Measurements from ENCODE around the gene MCCC2. TPM values are rescaled to one million over a fixed set of nuclear protein-coding genes. Genes with fewer than 3 reads are reported as not detected.

MCCC2 gene
- total RNA-seq, 4 donors from 2014 or later = 32.8 to 73.5 (median 37.4) TPM

- no peak for TF ChIP-seq CTCF (IDR thresholded peaks at IDR 0.05)
- no peak for ATAC-seq (ENCODE audit: low FRiP score)
- DNase-seq (ENCODE audit: low spot score) = no peak
Measured at GRCh38 chr5:71705421-71705820, 118.3 kb downstream of the MCCC2 start.

DNA sequence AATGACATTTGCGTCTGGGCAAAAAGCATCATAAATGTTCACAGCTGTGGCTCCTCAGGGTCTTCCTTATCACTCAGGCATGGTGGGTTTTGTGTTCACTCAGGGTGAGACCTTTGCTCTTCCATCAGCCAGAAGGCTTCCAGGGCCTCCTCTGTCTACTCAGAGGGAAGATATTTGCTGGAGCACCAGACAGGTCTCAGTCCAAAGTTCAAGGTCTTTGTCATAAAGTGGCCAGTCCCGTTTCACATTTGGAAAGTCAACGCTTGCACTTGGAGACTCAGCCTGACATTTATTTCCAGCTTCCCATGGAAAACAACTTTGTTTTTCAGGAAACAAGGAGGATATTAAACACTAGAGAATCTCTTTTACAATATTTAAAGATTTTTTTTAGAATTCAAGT is 119.8 kb downstream of the MCCC2 start:
- no peak for TF ChIP-seq CTCF (IDR thresholded peaks at IDR 0.05)
- ATAC-seq (ENCODE audit: low FRiP score) (no peak), DNase-seq (ENCODE audit: low spot score) (no peak)

Small RNA genes within 50 kb of the gene (small RNA-seq; reads per million reads assigned to genes)
- not detected for gene HMGN1P12

Other genes starting within 250 kb of the MCCC2 start
- gene BDP1, start 131.7 kb upstream of the MCCC2 start, total RNA-seq = 10 to 100 TPM; 26.5 to 42.9 (median 32.6) TPM
- gene CARTPT, start 131.9 kb downstream of the MCCC2 start, total RNA-seq = not detected